Body of pancreas (tissue), 4 donors: ENCODE results near the gene AFF3.

Experiments used
- CTCF ChIP-seq, 7 experiments: fragments of 450-650 bp in 4 of 7; fragments of 200-600 bp in 3 of 7; sonication (generic) in 3 of 7; IDR thresholded peaks; one replicate each; pipeline ENCODE4 v1.5.1; 2016 to 2019; ENCODE audit warnings: antibody characterized with exemption in 7 of 7
- POLR2A ChIP-seq, 3 donors: fragments of 450-650 bp; IDR thresholded peaks; one replicate each; pipeline ENCODE4 v1.6.1; 2016; ENCODE audit warnings: antibody characterized with exemption in 3 of 3, mild to moderate bottlenecking in 2 of 3

- TF ChIP-seq CTCF (IDR thresholded peaks at IDR 0.05) = no peak
- TF ChIP-seq POLR2A (IDR thresholded peaks at IDR 0.05) = no peak
Observed at GRCh38 chr2:99936065-99936464, 206.3 kb downstream of the AFF3 start.
